ENCODE results near the gene POU2F2. TPM values are rescaled to one million over a fixed set of nuclear protein-coding genes. Genes with fewer than 3 reads are reported as not detected.

The POU2F2 gene
- total and polyA plus RNA-seq, 2 experiments from 2014 or later = 2.3 to 4.6 TPM

- no peaks in the 10 kb centered on the region for H3K9me2 ChIP-seq (ENCODE audit: insufficient read depth)
- H3K27ac Mint-ChIP-seq = no peak overlapping the region
- H3K4me1 ChIP-seq (ENCODE audit: insufficient read depth) = peaks cover 9% of the 10 kb centered on the region; the same call in 1 of the 2 replicates
- no peak for DNase-seq (ENCODE audit: low spot score)
- peaks cover 17% of the 10 kb centered on the region for H3K27me3 Mint-ChIP-seq (ENCODE audit: insufficient read depth, low read depth, poor library complexity)
- H3K4me1 Mint-ChIP-seq = peaks cover 36% of the 10 kb centered on the region
- H3K27me3 ChIP-seq (ENCODE audit: insufficient read depth) = no peaks in the 10 kb centered on the region
- no peaks in the 10 kb centered on the region for H3K36me3 ChIP-seq (ENCODE audit: insufficient read depth)
- H3K79me2 ChIP-seq (replicated peaks; ENCODE audit: insufficient read depth) = no peaks in the 10 kb centered on the region
- no peaks in the 10 kb centered on the region for H4K20me1 ChIP-seq (replicated peaks; ENCODE audit: insufficient read depth)
- H3F3A ChIP-seq (replicated peaks; ENCODE audit: low read depth) = 0 out of 2 replicates have a peak, but pooled peaks cover 9% of the 10 kb centered on the region
- no peak overlapping the region for H2AFZ ChIP-seq
- H3K4me3 ChIP-seq = no peak overlapping the region
- H3K36me3 Mint-ChIP-seq (ENCODE audit: low read depth) = no peaks in the 10 kb centered on the region
- no peak overlapping the region for H3K4me3 Mint-ChIP-seq
- no peak overlapping the region for H3K27ac ChIP-seq (ENCODE audit: low read depth)
- ATAC-seq = no peak
- H3K9me3 Mint-ChIP-seq = no peaks in the 10 kb centered on the region
- no peak overlapping the region for H3K4me2 ChIP-seq
- TF ChIP-seq NANOG (IDR thresholded peaks at IDR 0.05; ENCODE audit: borderline replicate concordance) = no peak
- TF ChIP-seq JUNB (IDR thresholded peaks at IDR 0.05; ENCODE audit: unreplicated experiment) = no peak
- TF ChIP-seq CTCF (conservative IDR thresholded peaks at IDR 0.05; ENCODE audit: low read depth in 2 of 2) = 0 out of 4 replicates have a peak, but pooled peaks of 1 of the 2 experiments have one; percentile 5
- TF ChIP-seq ETS1 (IDR thresholded peaks at IDR 0.05) = no peak
- no peak for TF ChIP-seq REST (IDR thresholded peaks at IDR 0.05; ENCODE audit: unreplicated experiment)
- no peak for TF ChIP-seq EZH2 (IDR thresholded peaks at IDR 0.05; ENCODE audit: low read depth, unreplicated experiment)
- TF ChIP-seq ZNF114 (CRISPR knock-in tag; IDR thresholded peaks at IDR 0.05) = no peak
These were observed 38.7 kb downstream of the POU2F2 start for GRCh38 chr19:42093505-42093904.

- no peak overlapping the region for H2AFZ ChIP-seq
These were observed 39.9 kb downstream of the POU2F2 start for GRCh38 chr19:42092350-42092749.

More at GRCh38 chr19:42092350-42092749, 39.9 kb downstream of the POU2F2 start:
- peaks cover 20% of the 10 kb centered on the region for H3K27me3 Mint-ChIP-seq (ENCODE audit: insufficient read depth, low read depth, poor library complexity)
- Histone ChIP-seq H3K4me2 (no peak overlapping the region), H3K79me2 (replicated peaks; ENCODE audit: insufficient read depth) (no peaks in the 10 kb centered on the region), H3K36me3 (ENCODE audit: insufficient read depth) (no peaks in the 10 kb centered on the region), H3K4me1 (ENCODE audit: insufficient read depth) (peaks cover 10% of the 10 kb centered on the region; the same call in 1 of the 2 replicates), H3K27me3 (ENCODE audit: insufficient read depth) (no peaks in the 10 kb centered on the region), H3K4me3 (no peak overlapping the region), H3K9me2 (ENCODE audit: insufficient read depth) (no peaks in the 10 kb centered on the region), H4K20me1 (replicated peaks; ENCODE audit: insufficient read depth) (no peaks in the 10 kb centered on the region), H3F3A (replicated peaks; ENCODE audit: low read depth) (0 out of 2 replicates have a peak, but pooled peaks cover 11% of the 10 kb centered on the region), H3K27ac (ENCODE audit: low read depth) (no peak overlapping the region)
- H3K27ac Mint-ChIP-seq = no peak overlapping the region
- peak; percentile 82 for DNase-seq (ENCODE audit: low spot score)
- no peaks in the 10 kb centered on the region for H3K9me3 Mint-ChIP-seq
- ATAC-seq = peak; percentile 22
- no peaks in the 10 kb centered on the region for H3K36me3 Mint-ChIP-seq (ENCODE audit: low read depth)
- peaks cover 42% of the 10 kb centered on the region for H3K4me1 Mint-ChIP-seq
- no peak overlapping the region for H3K4me3 Mint-ChIP-seq
- TF ChIP-seq CTCF (conservative IDR thresholded peaks at IDR 0.05; ENCODE audit: low read depth in 2 of 2) = peak; percentile 77 to 80
- no peak for TF ChIP-seq NANOG (IDR thresholded peaks at IDR 0.05; ENCODE audit: borderline replicate concordance)

Measured in GM23338 (cell line).